ENCODE measurements around the gene APOBEC3F. TPM values are rescaled to one million over a fixed set of nuclear protein-coding genes. Genes with fewer than 3 reads are reported as not detected.
A peak's percentile ranks its signal among the peaks of the same experiment; 100 is the strongest.

APOBEC3F gene
- total and polyA plus RNA-seq, 2 of the 13 experiments (the other 11 are each of a cell fraction or from before 2014, with no cell fraction given): 2.9 to 3.7 TPM

GRCh38 chr22:39095971-39096370 lies 55.3 kb downstream of the APOBEC3F start:
- Histone ChIP-seq H3K27me3 (ENCODE audit: control insufficient read depth in 1 of 2, insufficient read depth in 2 of 2, low read length in 2 of 2) (peaks cover 5 to 28% of the 10 kb centered on the region in 2 experiments; a peak in 3 of 5 replicates), H3K79me2 (ENCODE audit: insufficient read depth, low read length) (no peaks in the 10 kb centered on the region), H3K9me3 (ENCODE audit: low read length) (no peaks in the 10 kb centered on the region), H3K4me1 (ENCODE audit: insufficient read depth, low read length) (peaks cover 20% of the 10 kb centered on the region), H3K36me3 (replicated peaks in 1 of 2; ENCODE audit: control insufficient read depth in 1 of 2, insufficient read depth in 2 of 2, low read length in 2 of 2) (no peaks in the 10 kb centered on the region), H3K4me3 (replicated peaks in 1 of 3; ENCODE audit: insufficient read depth in 1 of 3, low read depth in 2 of 3, low read length in 3 of 3) (no peak overlapping the region), H4K20me1 (ENCODE audit: insufficient read depth, low read length) (no peaks in the 10 kb centered on the region), H2AFZ (ENCODE audit: low read length) (no peak overlapping the region), H3K9ac (ENCODE audit: insufficient read depth, low read depth, low read length) (no peak overlapping the region), H3K4me2 (ENCODE audit: low read depth, low read length) (no peak overlapping the region), H3K27ac (ENCODE audit: extremely low read length, insufficient read depth, low read length) (no peak overlapping the region)
- in situ Hi-C loops (cut with HindIII; ENCODE audit: extremely low pct_ligation_motif_present, low pct_unique_long_range_greater_than_20kb): no loop called here
- intact Hi-C loops (cut with micrococcal nuclease; ENCODE audit: unreplicated experiment): no loop called here
- no peak for FAIRE-seq
- no peak for DNase-seq (ENCODE audit: low spot score)
- ChIA-PET CTCF (ENCODE audit: low intra/inter-chr PET ratio, low total read pairs) (no interaction called here), POLR2A (no interaction called here)
- no peak for ATAC-seq
- 39% methylated on average over 3 of the region's 3 CpGs for WGBS (ENCODE audit: low lambda C conversion rate)
- peak; percentile 98 for TF ChIP-seq ZNF768 (CRISPR knock-in tag; IDR thresholded peaks at IDR 0.05)
- TF ChIP-seq ZNF460 (CRISPR knock-in tag; IDR thresholded peaks at IDR 0.05; ENCODE audit: borderline replicate concordance): no peak
- TF ChIP-seq ZNF569 (CRISPR knock-in tag; IDR thresholded peaks at IDR 0.05; ENCODE audit: borderline replicate concordance): no peak
- peak; percentile 54; the same call in 1 of the 2 replicates for TF ChIP-seq ZMYM3 (CRISPR knock-in tag; IDR thresholded peaks at IDR 0.05)
- TF ChIP-seq ATF3 (CRISPR knock-in tag; IDR thresholded peaks at IDR 0.05): no peak
- BruUV-seq (replicated peaks): no TSS peak

GRCh38 chr22:39097098-39098020 lies 56.7 kb downstream of the APOBEC3F start, which contains the start of gene APOBEC3H:
APOBEC3H (plus strand) TSS chr22:39097244; CDS start chr22:39100279, 3,035 bp downstream.
- H4K20me1 ChIP-seq (ENCODE audit: insufficient read depth, low read length): no peaks in the 10 kb centered on the region
- ChIA-PET CTCF (ENCODE audit: low intra/inter-chr PET ratio, low total read pairs) (no interaction called here), POLR2A (no interaction called here)
- intact Hi-C loops (cut with micrococcal nuclease; ENCODE audit: unreplicated experiment): no loop called here
- H3K27ac ChIP-seq (ENCODE audit: extremely low read length, insufficient read depth, low read length): no peak within 1 kb of the TSS
- no peak within 1 kb of the TSS for H3K9ac ChIP-seq (ENCODE audit: insufficient read depth, low read depth, low read length)
- peak within 1 kb of the TSS; percentile 24 for H3K4me2 ChIP-seq (ENCODE audit: low read depth, low read length)
- TF ChIP-seq MEF2D (CRISPR knock-in tag; IDR thresholded peaks at IDR 0.05) (no peak), SMARCC2 (IDR thresholded peaks at IDR 0.05) (no peak), ZNF772 (CRISPR knock-in tag; IDR thresholded peaks at IDR 0.05) (no peak), ZNF432 (CRISPR knock-in tag; IDR thresholded peaks at IDR 0.05; ENCODE audit: borderline replicate concordance) (no peak), ZNF263 (CRISPR knock-in tag; IDR thresholded peaks at IDR 0.05) (peak; percentile 92), RBFOX2 (IDR thresholded peaks at IDR 0.05; ENCODE audit: low read depth, low read length) (no peak), MZF1 (CRISPR knock-in tag; IDR thresholded peaks at IDR 0.05; ENCODE audit: borderline replicate concordance) (no peak), HNRNPK (IDR thresholded peaks at IDR 0.05; ENCODE audit: low read depth, low read length, poor library complexity, severe bottlenecking) (no peak), ZEB1 (IDR thresholded peaks at IDR 0.05; ENCODE audit: insufficient replicate concordance, low read depth) (no peak)
- H3K9me3 ChIP-seq (ENCODE audit: low read length): no peaks in the 10 kb centered on the region
- DNase-seq (ENCODE audit: low spot score) (no peak), FAIRE-seq (no peak), ATAC-seq (peak; percentile 48)
- in situ Hi-C loops (cut with HindIII; ENCODE audit: extremely low pct_ligation_motif_present, low pct_unique_long_range_greater_than_20kb): no loop called here
- H3K4me1 ChIP-seq (ENCODE audit: insufficient read depth, low read length): peaks cover 20% of the 10 kb centered on the region
- peaks cover 0 to 14% of the 10 kb centered on the region in 2 experiments; a peak in 2 of 5 replicates for H3K27me3 ChIP-seq (ENCODE audit: control insufficient read depth in 1 of 2, insufficient read depth in 2 of 2, low read length in 2 of 2)
- H3K79me2 ChIP-seq (ENCODE audit: insufficient read depth, low read length): no peaks in the 10 kb centered on the region
- WGBS (ENCODE audit: low lambda C conversion rate): 64% methylated on average over 8 of the region's 9 CpGs
- no peaks in the 10 kb centered on the region for H3K36me3 ChIP-seq (replicated peaks in 1 of 2; ENCODE audit: control insufficient read depth in 1 of 2, insufficient read depth in 2 of 2, low read length in 2 of 2)
- H3K4me3 ChIP-seq (replicated peaks in 1 of 3; ENCODE audit: insufficient read depth in 1 of 3, low read depth in 2 of 3, low read length in 3 of 3): peak within 1 kb of the TSS in 1 of 3 experiments; percentile 12; a peak in 1 of 6 replicates
- no TSS peak for BruUV-seq (replicated peaks)
- H2AFZ ChIP-seq (ENCODE audit: low read length): no peak within 1 kb of the TSS
